Bronchial epithelial cell (primary cell): Measurements from ENCODE around the gene EMC7. TPM values are rescaled to one million over a fixed set of nuclear protein-coding genes. Genes with fewer than 3 reads are reported as not detected.
A peak's percentile ranks its signal among the peaks of the same experiment; 100 is the strongest.

Source experiments
- DNase-seq: peaks from one replicate; pipeline ENCODE4 v3.0.0-alpha.2; 2010; ENCODE audit warnings: low read depth
- FAIRE-seq: peaks from 2 replicates; lab custom pipeline; 2011; peaks lifted over from hg19 to GRCh38; lab: Jason Lieb, UNC
- H3K27me3 ChIP-seq: 2 replicates; pipeline ENCODE4 v1.5.1; 2011; ENCODE audit warnings: low read length; ENCODE audit not compliant: control insufficient read depth, insufficient read depth
- H3K36me3 ChIP-seq: 2 replicates; pipeline ENCODE4 v1.5.1; 2011; ENCODE audit warnings: low read length; ENCODE audit not compliant: control insufficient read depth, insufficient read depth
- H3K4me3 ChIP-seq: 2 replicates; pipeline ENCODE4 v1.5.1; 2011; ENCODE audit warnings: mild to moderate bottlenecking, low read depth, low read length, control low read depth
- CTCF ChIP-seq: IDR thresholded peaks from 2 replicates; pipeline ENCODE4 v1.5.1; 2011; ENCODE audit warnings: mild to moderate bottlenecking, moderate library complexity, low read length, control low read depth, inconsistent platforms; ENCODE audit not compliant: insufficient read depth, severe bottlenecking
- total RNA-seq: library from RNA; depleted of rRNA; stranded (reverse); fragments of >200 nt; gene quantifications from 2 replicates; pipeline ENCODE4 v1.2.1, GENCODE V29; 2014

The EMC7 gene
- total RNA-seq, 1 donor from 2014 or later: 57.4 TPM

GRCh38 chr15:34049112-34049511 is 52.5 kb downstream of the EMC7 start:
- Histone ChIP-seq H3K4me3 (no peak overlapping the region), H3K27me3 (no peaks in the 10 kb centered on the region), H3K36me3 (no peaks in the 10 kb centered on the region)
- DNase-seq (peak; percentile 70), FAIRE-seq (no peak)
- no peak for TF ChIP-seq CTCF

GRCh38 chr15:34047893-34048775 is 53.5 kb downstream of the EMC7 start:
- H3K4me3 ChIP-seq: no peak overlapping the region
- H3K36me3 ChIP-seq: no peaks in the 10 kb centered on the region
- FAIRE-seq: no peak
- no peak for TF ChIP-seq CTCF
- no peaks in the 10 kb centered on the region for H3K27me3 ChIP-seq
- no peak for DNase-seq

- TF ChIP-seq CTCF: no peak
- Histone ChIP-seq H3K4me3 (no peak overlapping the region), H3K36me3 (no peaks in the 10 kb centered on the region), H3K27me3 (no peaks in the 10 kb centered on the region)
- FAIRE-seq: no peak
- no peak for DNase-seq
Observed at GRCh38 chr15:34046471-34047145, 55.1 kb downstream of the EMC7 start.

GRCh38 chr15:34043813-34044212 is 57.8 kb downstream of the EMC7 start:
- TF ChIP-seq CTCF: no peak
- no peak for DNase-seq
- FAIRE-seq: no peak
- H3K27me3 ChIP-seq: no peaks in the 10 kb centered on the region
- H3K4me3 ChIP-seq: no peak overlapping the region
- H3K36me3 ChIP-seq: no peaks in the 10 kb centered on the region

DNA sequence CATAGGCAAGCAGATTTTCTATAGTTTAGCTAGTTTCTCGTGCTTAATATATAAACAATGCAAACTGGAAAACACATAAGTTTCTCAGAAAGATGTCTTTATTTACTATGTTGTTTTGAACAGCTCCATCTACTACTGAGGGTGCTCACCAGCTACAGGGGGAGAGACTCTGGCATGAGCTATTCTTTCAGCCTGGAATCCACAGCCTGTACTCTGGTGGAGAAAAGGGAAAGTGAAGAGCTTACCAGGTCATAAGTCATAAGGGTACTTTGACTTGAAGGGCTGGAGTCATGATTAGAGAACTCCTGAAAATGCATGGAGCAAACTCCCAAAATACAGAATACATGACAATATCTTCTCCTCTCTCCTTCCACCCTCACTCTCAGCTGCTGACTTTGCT is 58.3 kb downstream of the EMC7 start:
- FAIRE-seq (no peak), DNase-seq (no peak)
- H3K4me3 ChIP-seq: no peak overlapping the region
- no peaks in the 10 kb centered on the region for H3K36me3 ChIP-seq
- TF ChIP-seq CTCF: no peak
- no peaks in the 10 kb centered on the region for H3K27me3 ChIP-seq
